SK-N-SH treated with all-trans-retinoic acid at 6 μM for 48 hours (cell line): ENCODE data around the gene RTN4RL1.

Source experiments
- BACH2 ChIP-seq: fragments of 250-450 bp; sonication (Bioruptor Pico); IDR thresholded peaks from 2 replicates; pipeline ENCODE4 v1.9.0; 2021; ENCODE audit warnings: mild to moderate bottlenecking, borderline replicate concordance
- PPARA ChIP-seq: fragments of 250-450 bp; sonication (Bioruptor Pico); IDR thresholded peaks from 2 replicates; pipeline ENCODE4 v1.5.0; 2020; ENCODE audit warnings: mild to moderate bottlenecking, borderline replicate concordance
- ZFP3 ChIP-seq: fragments of 250-450 bp; sonication (Bioruptor Pico); IDR thresholded peaks from 2 replicates; pipeline ENCODE4 v1.5.0; 2020; ENCODE audit warnings: mild to moderate bottlenecking, moderate library complexity

DNA sequence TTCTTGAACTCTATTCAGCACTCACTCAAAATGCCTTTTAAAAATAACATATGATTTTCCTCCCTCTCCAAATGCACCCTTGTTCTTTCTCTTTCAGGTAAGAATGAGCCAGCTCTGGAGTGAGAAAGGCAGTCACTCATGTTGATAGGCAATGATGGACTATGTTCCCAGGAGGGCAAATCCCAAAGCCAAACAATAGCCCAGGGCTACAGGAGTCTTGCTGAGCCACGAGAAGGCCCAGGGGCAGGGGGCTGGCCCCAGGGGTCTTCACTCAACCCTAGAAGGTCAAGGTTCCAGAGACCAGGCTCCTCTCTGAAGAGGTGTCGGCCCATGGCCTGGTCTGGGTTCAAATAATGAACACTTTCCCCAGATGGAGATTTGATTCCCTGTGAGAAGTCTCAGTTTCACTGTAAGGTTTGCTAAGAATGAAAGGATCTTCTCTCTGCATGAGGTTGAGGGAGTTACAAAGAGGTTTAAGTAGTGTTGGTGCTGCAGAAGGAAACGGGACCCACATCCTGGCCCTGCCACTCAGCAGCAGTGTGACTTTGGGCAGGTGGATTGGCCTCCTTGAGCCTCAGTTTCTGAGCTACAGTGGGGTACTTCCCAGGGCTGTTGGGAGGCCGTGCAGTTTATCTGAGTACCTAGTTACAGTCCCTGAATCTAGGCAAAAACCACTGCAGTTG is 49.0 kb downstream of the RTN4RL1 start:
- TF ChIP-seq ZFP3 (CRISPR knock-in tag) (no peak), BACH2 (CRISPR knock-in tag) (no peak), PPARA (CRISPR knock-in tag) (no peak)
